K562 (cell line): Measurements from ENCODE around the gene MED15. TPM values are rescaled to one million over a fixed set of nuclear protein-coding genes. Genes with fewer than 3 reads are reported as not detected.
A peak's percentile ranks its signal among the peaks of the same experiment; 100 is the strongest.

Experiments used
- CBX8 ChIP-seq: fragments of 200-600 bp; sonication (generic); IDR thresholded peaks from 2 replicates; pipeline ENCODE4 v1.6.1; 2012; ENCODE audit warnings: borderline replicate concordance, mixed run types, low read depth, mild to moderate bottlenecking, moderate library complexity, mixed read lengths, low read length, control low read depth, inconsistent platforms; ENCODE audit not compliant: poor library complexity, severe bottlenecking; ENCODE audit errors: extremely low read depth
- CEBPG ChIP-seq, 3 experiments: fragments of 200-800 bp in 1 of 3; sonication (Bioruptor generic) in 1 of 3; sonication (generic) in 1 of 3; formaldehyde crosslinking in 1 of 3; IDR thresholded peaks in 2 of 3; conservative IDR thresholded peaks in 1 of 3; 2 replicates each; pipeline versions ENCODE4 v1.6.1 to v1.8.0; 2016 to 2022; ENCODE audit warnings: missing compliant biosample characterization in 2 of 3, missing genetic modification characterization in 2 of 3, mild to moderate bottlenecking in 1 of 3, missing genetic modification reagents in 1 of 3
- E2F3 ChIP-seq: fragments of 250-450 bp; sonication (Bioruptor Pico); IDR thresholded peaks from 2 replicates; pipeline ENCODE4 v1.4.0; 2020; ENCODE audit warnings: mild to moderate bottlenecking
- JUN ChIP-seq, 2 experiments: sonication (generic) in 1 of 2; formaldehyde crosslinking in 1 of 2; IDR thresholded peaks; 2 replicates each; pipeline versions ENCODE4 v1.6.1 to v1.8.0; 2012 to 2022; ENCODE audit warnings: borderline replicate concordance in 2 of 2, mild to moderate bottlenecking in 2 of 2, improper control_type of control experiment in 1 of 2, low read depth in 1 of 2, low read length in 1 of 2, missing genetic modification reagents in 1 of 2
- LCOR ChIP-seq: sonication (generic); formaldehyde crosslinking; IDR thresholded peaks from 2 replicates; pipeline ENCODE4 v1.8.0; 2022; ENCODE audit warnings: mild to moderate bottlenecking, missing genetic modification reagents
- POLR2AphosphoS5 ChIP-seq: IDR thresholded peaks from 2 replicates; pipeline ENCODE4 v1.6.1; 2011; ENCODE audit warnings: mild to moderate bottlenecking, low read depth, low read length, moderate library complexity; ENCODE audit not compliant: control insufficient read depth, insufficient read depth
- PRMT5 ChIP-seq: sonication (generic); formaldehyde crosslinking; IDR thresholded peaks from 2 replicates; pipeline ENCODE4 v1.5.0; 2020; ENCODE audit warnings: missing genetic modification reagents
- TCF7 ChIP-seq: sonication (generic); IDR thresholded peaks from 2 replicates; pipeline ENCODE4 v1.6.1; 2016; ENCODE audit warnings: antibody characterized with exemption, borderline replicate concordance
- TGIF2 ChIP-seq: sonication (generic); formaldehyde crosslinking; IDR thresholded peaks from 2 replicates; pipeline ENCODE4 v1.8.1; 2022; ENCODE audit warnings: mild to moderate bottlenecking, missing genetic modification reagents, moderate library complexity
- ZBTB8A ChIP-seq: fragments of 450-650 bp; IDR thresholded peaks from 2 replicates; pipeline ENCODE4 v1.6.1; 2018; ENCODE audit warnings: mild to moderate bottlenecking, moderate library complexity; ENCODE audit not compliant: partially characterized antibody
- ZNF175 ChIP-seq: fragments of 200-800 bp; sonication (Bioruptor generic); IDR thresholded peaks from 2 replicates; pipeline ENCODE4 v1.6.1; 2016; ENCODE audit warnings: low read depth, mild to moderate bottlenecking, missing genetic modification characterization, missing compliant biosample characterization
- polyA plus RNA-seq, 8 experiments: library from polyadenylated mRNA; depleted of rRNA in 4 of 8; stranded (reverse) in 5 of 8; unstranded in 3 of 8; fragments of >200 nt; fragmentation: Nextera tagmentation in 2 of 8; fragmentation: Illumina TruSeq in 1 of 8; extraction: Ambion mirVana in 2 of 8; extraction: Trizol in 1 of 8; gene quantifications; 2 replicates each; pipeline versions ENCODE4 v1.2.1 to v1.2.3, GENCODE V29; 2011 to 2014; ENCODE audit warnings: inconsistent platforms in 1 of 8, missing spikeins in 1 of 8
- total RNA-seq, 7 experiments: library from RNA; depleted of rRNA in 6 of 7; stranded (reverse); fragments of >200 nt in 6 of 7; fragmentation: Illumina TruSeq in 2 of 7; extraction: Trizol in 2 of 7; gene quantifications; 2 replicates each; pipeline versions ENCODE4 v1.2.1 to v1.2.3, GENCODE V29; 2011 to 2021; ENCODE audit warnings: low replicate concordance in 1 of 7
- TF ChIP-seq, protein P1 (sequence below): sonication (generic); formaldehyde crosslinking; IDR thresholded peaks from 2 replicates; pipeline ENCODE4 v1.8.0; 2023; ENCODE audit warnings: missing genetic modification reagents, mild to moderate bottlenecking, borderline replicate concordance
- TF ChIP-seq, protein P2 (sequence below): sonication (generic); formaldehyde crosslinking; IDR thresholded peaks from 2 replicates; pipeline ENCODE4 v1.8.1; 2022; ENCODE audit warnings: missing genetic modification reagents

MED15 gene
- total and polyA plus RNA-seq, 9 of the 15 experiments (the other 6 are each of a cell fraction or from before 2014, with no cell fraction given), result 4.0 to 271 (median 60.1) TPM

DNA sequence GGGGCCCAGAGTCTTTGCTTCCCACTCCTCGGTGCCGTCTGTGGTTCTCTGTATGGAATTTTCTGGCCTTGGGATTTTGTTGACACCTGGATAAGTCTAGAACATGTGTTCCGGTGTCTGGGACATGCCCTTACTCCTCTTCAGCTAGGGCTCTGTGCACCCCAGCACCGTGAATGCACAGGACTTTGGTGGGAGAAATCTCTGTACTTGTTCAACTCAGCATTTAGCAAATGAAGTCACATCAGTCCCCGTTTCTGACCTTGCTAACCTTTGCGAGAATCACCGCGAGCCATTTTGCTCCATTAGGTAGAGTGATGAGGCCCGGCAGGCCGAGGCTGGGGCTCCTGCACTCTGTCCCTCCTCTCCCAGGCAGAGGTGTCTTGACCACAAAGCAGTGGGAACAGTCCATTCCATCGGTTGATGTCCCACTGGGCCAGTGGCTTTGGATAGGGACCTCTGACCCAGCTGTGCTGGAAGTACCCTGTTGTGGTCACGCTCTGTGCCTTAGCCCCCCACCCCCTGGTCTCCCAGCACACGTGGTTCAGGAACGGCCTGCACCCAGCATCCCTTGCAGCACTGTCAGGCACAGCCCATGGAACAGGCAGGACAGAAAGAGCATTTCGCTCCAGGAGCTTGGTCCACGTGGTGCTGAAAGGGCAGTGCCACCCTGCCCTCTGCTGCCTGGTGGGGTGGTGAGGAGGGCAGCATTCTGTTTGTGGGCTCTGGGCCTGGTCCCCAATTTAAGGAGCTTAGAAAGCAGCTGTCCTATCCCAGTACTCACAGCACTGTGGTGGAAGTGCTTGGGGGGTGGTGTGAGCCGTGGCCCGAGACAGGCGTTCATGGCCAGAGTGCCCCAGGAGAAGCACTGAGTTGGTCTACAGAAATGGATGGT lies 73.4 kb downstream of the MED15 start (continued):
- TF ChIP-seq ZNF175 (CRISPR knock-in tag) (no peak), LCOR (CRISPR knock-in tag) (0 out of 2 replicates have a peak, but pooled peaks have one; percentile 6), TGIF2 (peak; percentile 83; the same call in 1 of the 2 replicates), JUN (IDR thresholded peaks at IDR 0.05; ENCODE audit: borderline replicate concordance, low read depth, low read length) (no peak), JUN (CRISPR knock-in tag; IDR thresholded peaks at IDR 0.05; ENCODE audit: borderline replicate concordance) (peak; percentile 68; the same call in 1 of the 2 replicates), PRMT5 (CRISPR knock-in tag) (peak; percentile 72; the same call in 1 of the 2 replicates), ZBTB8A (no peak), TCF7 (0 out of 2 replicates have a peak, but pooled peaks have one; percentile 13), E2F3 (CRISPR knock-in tag) (no peak), CBX8 (no peak), CEBPG (CRISPR knock-in tag; IDR thresholded peaks at IDR 0.05) (no peak), CEBPG (tag; conservative IDR thresholded peaks at IDR 0.05 in 1 of 2, IDR thresholded peaks at IDR 0.05 in 1 of 2) (no peak), POLR2AphosphoS5 (peak; percentile 12; the same call in 1 of the 2 replicates)
- TF ChIP-seq, protein P1, sequence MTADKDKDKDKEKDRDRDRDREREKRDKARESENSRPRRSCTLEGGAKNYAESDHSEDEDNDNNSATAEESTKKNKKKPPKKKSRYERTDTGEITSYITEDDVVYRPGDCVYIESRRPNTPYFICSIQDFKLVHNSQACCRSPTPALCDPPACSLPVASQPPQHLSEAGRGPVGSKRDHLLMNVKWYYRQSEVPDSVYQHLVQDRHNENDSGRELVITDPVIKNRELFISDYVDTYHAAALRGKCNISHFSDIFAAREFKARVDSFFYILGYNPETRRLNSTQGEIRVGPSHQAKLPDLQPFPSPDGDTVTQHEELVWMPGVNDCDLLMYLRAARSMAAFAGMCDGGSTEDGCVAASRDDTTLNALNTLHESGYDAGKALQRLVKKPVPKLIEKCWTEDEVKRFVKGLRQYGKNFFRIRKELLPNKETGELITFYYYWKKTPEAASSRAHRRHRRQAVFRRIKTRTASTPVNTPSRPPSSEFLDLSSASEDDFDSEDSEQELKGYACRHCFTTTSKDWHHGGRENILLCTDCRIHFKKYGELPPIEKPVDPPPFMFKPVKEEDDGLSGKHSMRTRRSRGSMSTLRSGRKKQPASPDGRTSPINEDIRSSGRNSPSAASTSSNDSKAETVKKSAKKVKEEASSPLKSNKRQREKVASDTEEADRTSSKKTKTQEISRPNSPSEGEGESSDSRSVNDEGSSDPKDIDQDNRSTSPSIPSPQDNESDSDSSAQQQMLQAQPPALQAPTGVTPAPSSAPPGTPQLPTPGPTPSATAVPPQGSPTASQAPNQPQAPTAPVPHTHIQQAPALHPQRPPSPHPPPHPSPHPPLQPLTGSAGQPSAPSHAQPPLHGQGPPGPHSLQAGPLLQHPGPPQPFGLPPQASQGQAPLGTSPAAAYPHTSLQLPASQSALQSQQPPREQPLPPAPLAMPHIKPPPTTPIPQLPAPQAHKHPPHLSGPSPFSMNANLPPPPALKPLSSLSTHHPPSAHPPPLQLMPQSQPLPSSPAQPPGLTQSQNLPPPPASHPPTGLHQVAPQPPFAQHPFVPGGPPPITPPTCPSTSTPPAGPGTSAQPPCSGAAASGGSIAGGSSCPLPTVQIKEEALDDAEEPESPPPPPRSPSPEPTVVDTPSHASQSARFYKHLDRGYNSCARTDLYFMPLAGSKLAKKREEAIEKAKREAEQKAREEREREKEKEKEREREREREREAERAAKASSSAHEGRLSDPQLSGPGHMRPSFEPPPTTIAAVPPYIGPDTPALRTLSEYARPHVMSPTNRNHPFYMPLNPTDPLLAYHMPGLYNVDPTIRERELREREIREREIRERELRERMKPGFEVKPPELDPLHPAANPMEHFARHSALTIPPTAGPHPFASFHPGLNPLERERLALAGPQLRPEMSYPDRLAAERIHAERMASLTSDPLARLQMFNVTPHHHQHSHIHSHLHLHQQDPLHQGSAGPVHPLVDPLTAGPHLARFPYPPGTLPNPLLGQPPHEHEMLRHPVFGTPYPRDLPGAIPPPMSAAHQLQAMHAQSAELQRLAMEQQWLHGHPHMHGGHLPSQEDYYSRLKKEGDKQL (CRISPR knock-in tag), result 0 out of 2 replicates have a peak, but pooled peaks have one; percentile 39
- TF ChIP-seq, protein P2, sequence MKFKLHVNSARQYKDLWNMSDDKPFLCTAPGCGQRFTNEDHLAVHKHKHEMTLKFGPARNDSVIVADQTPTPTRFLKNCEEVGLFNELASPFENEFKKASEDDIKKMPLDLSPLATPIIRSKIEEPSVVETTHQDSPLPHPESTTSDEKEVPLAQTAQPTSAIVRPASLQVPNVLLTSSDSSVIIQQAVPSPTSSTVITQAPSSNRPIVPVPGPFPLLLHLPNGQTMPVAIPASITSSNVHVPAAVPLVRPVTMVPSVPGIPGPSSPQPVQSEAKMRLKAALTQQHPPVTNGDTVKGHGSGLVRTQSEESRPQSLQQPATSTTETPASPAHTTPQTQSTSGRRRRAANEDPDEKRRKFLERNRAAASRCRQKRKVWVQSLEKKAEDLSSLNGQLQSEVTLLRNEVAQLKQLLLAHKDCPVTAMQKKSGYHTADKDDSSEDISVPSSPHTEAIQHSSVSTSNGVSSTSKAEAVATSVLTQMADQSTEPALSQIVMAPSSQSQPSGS (CRISPR knock-in tag), result 0 out of 2 replicates have a peak, but pooled peaks have one; percentile 9
